Measurements from ENCODE around the gene STAMBP.

DNA sequence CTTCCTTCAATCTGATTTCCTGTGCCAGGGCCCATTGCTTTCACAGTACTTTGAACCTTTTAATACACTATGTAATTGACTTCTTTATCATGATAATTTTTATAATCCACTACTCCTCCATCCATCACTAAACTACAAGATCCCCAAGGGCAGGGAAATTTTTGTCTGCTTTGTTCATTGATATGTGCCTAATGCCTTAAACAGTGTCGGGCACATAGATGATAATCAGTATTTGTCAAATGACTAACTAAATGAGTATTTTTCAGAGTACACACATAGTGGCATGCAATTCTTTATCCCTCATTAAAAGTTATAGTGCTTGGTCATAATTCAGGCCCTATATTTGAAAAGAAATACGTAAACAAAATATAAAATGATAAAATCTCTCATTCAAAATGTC is 5.3 kb upstream of the STAMBP start:
- TF ChIP-seq FOXM1 (IDR thresholded peaks at IDR 0.05; ENCODE audit: borderline replicate concordance) (no peak), TARDBP (IDR thresholded peaks at IDR 0.05) (no peak), FOXA1 (IDR thresholded peaks at IDR 0.05) (no peak), CTBP1 (IDR thresholded peaks at IDR 0.05; ENCODE audit: borderline replicate concordance) (no peak), ZNF384 (IDR thresholded peaks at IDR 0.05) (no peak)
